Calu3 (cell line): ENCODE data around the gene KCND3. TPM values are rescaled to one million over a fixed set of nuclear protein-coding genes. Genes with fewer than 3 reads are reported as not detected.

Source experiments
- BruUV-seq: library from RNA; stranded (reverse); fragments of 400-500 nt; replicated peaks from 2 replicates; lab custom pipeline; 2021; lab: Mats Ljungman, UMichigan
- CTCF ChIA-PET: fragments of 300-600 bp; sonication (Branson Sonifier 250); formaldehyde crosslinking; loops from one replicate; lab custom pipeline; 2022; ENCODE audit warnings: antibody characterized with exemption; lab: Charles Lee
- DNase-seq: peaks from one replicate; pipeline ENCODE4 v3.0.0; 2022
- H3K27ac Mint-ChIP-seq: one replicate; pipeline ENCODE4 v1.8.0; 2022; ENCODE audit warnings: mixed read lengths; ENCODE audit not compliant: unreplicated experiment
- H3K27me3 Mint-ChIP-seq: one replicate; pipeline ENCODE4 v1.8.0; 2022; ENCODE audit warnings: mixed read lengths; ENCODE audit not compliant: unreplicated experiment
- H3K36me3 Mint-ChIP-seq: one replicate; pipeline ENCODE4 v1.8.0; 2022; ENCODE audit warnings: mild to moderate bottlenecking, moderate library complexity, mixed read lengths; ENCODE audit not compliant: insufficient read depth, unreplicated experiment
- H3K4me1 Mint-ChIP-seq: one replicate; pipeline ENCODE4 v1.8.0; 2022; ENCODE audit warnings: mild to moderate bottlenecking, low read depth, mixed read lengths; ENCODE audit not compliant: unreplicated experiment
- H3K4me3 Mint-ChIP-seq: one replicate; pipeline ENCODE4 v1.8.0; 2022; ENCODE audit warnings: mild to moderate bottlenecking, low read depth, moderate library complexity, mixed read lengths; ENCODE audit not compliant: unreplicated experiment
- H3K9me3 Mint-ChIP-seq: one replicate; pipeline ENCODE4 v1.8.0; 2022; ENCODE audit warnings: low read depth, mixed read lengths; ENCODE audit not compliant: unreplicated experiment
- intact Hi-C: fragments of 100-400 bp; cut with micrococcal nuclease; formaldehyde crosslinking; loops from one replicate; pipeline ENCODE4 v1.10.0; 2022; ENCODE audit not compliant: unreplicated experiment
- total RNA-seq: library from RNA; stranded (reverse); gene quantifications from 2 replicates; pipeline ENCODE4 v1.2.3, GENCODE V29; 2022
- TF ChIP-seq, protein P1 (sequence below): fragments of 200-600 bp; IDR thresholded peaks from one replicate; pipeline ENCODE4 v1.8.0; 2022; ENCODE audit warnings: antibody characterized with exemption; ENCODE audit not compliant: unreplicated experiment

Gene KCND3
- total RNA-seq, 1 experiment from 2014 or later, result 0.07 TPM

DNA sequence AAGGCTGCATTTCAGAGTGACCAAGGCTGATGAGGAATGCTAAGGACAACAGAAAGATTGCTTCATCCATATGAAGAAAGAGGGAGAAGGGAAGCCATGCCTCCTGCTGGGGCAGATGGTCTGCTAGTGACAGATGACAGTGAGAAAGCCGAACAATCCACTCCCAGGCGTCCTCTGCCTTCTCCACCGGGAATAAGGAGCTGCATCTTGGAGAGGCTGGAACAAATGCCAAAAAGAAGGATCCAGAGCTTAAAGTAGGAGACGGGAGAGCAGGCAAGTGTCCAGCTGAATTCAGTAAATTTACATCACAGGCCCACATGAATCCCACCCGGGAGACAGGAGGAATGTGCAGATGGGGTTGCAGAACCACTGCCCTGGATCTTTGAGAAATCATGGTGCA is 200.3 kb downstream of the KCND3 start:
- no peak overlapping the region for H3K27ac Mint-ChIP-seq
- CTCF ChIA-PET, result no interaction called here
- no TSS peak for BruUV-seq

DNA sequence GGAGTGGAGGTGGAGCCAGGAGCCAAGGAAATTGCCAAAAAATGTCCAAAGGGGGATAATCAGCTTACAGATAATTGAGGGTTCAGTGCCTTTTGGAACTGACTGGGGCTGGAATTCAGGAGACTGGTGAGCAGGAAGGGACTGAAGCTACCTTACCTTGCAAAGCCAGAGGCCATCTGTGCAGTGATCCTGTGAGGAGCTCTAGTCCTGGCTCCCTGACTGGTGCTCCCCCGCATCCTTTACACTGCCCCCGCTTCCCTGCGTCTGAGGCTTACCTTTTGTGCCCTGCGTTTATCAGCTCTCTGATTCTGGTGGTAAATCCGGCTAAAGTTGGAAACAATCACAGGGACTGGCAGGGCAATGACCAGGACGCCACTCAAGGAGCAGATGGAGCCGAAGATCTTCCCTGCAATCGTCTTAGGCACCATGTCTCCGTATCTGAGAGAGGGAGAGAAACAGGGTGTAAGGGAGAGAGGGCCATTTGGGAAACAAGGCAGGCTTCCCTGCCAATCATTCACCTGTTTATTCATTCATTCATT is 202.7 kb downstream of the KCND3 start:
- no peak for DNase-seq
- no peak overlapping the region for H3K27ac Mint-ChIP-seq
- CTCF ChIA-PET, result no interaction called here
- peaks cover 81% of the 10 kb centered on the region for H3K27me3 Mint-ChIP-seq
- no peak overlapping the region for H3K4me3 Mint-ChIP-seq
- no TSS peak for BruUV-seq
- intact Hi-C loops, result no loop called here
- no peaks in the 10 kb centered on the region for H3K4me1 Mint-ChIP-seq
- TF ChIP-seq, protein P1, sequence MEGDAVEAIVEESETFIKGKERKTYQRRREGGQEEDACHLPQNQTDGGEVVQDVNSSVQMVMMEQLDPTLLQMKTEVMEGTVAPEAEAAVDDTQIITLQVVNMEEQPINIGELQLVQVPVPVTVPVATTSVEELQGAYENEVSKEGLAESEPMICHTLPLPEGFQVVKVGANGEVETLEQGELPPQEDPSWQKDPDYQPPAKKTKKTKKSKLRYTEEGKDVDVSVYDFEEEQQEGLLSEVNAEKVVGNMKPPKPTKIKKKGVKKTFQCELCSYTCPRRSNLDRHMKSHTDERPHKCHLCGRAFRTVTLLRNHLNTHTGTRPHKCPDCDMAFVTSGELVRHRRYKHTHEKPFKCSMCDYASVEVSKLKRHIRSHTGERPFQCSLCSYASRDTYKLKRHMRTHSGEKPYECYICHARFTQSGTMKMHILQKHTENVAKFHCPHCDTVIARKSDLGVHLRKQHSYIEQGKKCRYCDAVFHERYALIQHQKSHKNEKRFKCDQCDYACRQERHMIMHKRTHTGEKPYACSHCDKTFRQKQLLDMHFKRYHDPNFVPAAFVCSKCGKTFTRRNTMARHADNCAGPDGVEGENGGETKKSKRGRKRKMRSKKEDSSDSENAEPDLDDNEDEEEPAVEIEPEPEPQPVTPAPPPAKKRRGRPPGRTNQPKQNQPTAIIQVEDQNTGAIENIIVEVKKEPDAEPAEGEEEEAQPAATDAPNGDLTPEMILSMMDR, result no peak
- no peaks in the 10 kb centered on the region for H3K9me3 Mint-ChIP-seq
- H3K36me3 Mint-ChIP-seq, result peaks cover 5% of the 10 kb centered on the region

More for the DNA sequence above, 200.3 kb downstream of the KCND3 start:
- Mint-ChIP-seq H3K9me3 (no peaks in the 10 kb centered on the region), H3K4me1 (no peaks in the 10 kb centered on the region), H3K4me3 (no peak overlapping the region), H3K36me3 (peaks cover 5% of the 10 kb centered on the region), H3K27me3 (peaks cover 83% of the 10 kb centered on the region)
- intact Hi-C loops, result no loop called here
- DNase-seq, result no peak
- TF ChIP-seq, protein P1, result no peak

DNA sequence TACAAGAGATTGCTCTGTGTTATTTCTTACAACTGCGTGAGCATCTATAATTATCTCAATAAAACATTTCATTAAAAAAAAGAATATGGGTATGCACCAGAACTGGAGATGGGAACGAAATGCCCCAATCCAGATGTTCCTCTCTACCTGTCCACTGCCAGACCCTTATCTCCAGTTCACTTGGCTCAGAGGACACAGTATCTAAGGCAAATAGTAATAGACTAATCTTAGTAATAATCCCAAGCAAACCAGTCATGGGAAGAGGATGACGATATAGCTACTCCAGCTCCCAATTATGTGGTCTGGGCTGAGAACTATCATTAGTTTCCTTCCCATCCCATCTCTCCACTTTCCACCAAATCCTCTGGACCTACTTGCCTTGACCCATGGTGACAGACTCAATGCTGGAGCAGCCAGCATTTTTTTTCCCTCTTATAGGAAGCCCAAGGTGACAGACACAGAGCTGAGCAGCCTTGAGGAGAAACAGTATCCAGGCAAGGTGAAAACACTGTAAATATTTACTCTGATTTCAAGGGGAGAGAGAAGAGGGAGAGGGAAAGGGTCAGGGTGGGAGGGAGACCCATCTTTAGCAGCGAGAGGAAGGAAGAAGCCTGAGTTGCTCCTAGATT is 205.1 kb downstream of the KCND3 start:
- Mint-ChIP-seq H3K27me3 (peaks cover 59% of the 10 kb centered on the region), H3K4me3 (no peak overlapping the region), H3K27ac (no peak overlapping the region), H3K9me3 (no peaks in the 10 kb centered on the region), H3K4me1 (no peaks in the 10 kb centered on the region), H3K36me3 (peaks cover 5% of the 10 kb centered on the region)
- CTCF ChIA-PET, result no interaction called here
- TF ChIP-seq, protein P1, result no peak
- intact Hi-C loops, result no loop called here
- DNase-seq, result no peak
- no TSS peak for BruUV-seq

DNA sequence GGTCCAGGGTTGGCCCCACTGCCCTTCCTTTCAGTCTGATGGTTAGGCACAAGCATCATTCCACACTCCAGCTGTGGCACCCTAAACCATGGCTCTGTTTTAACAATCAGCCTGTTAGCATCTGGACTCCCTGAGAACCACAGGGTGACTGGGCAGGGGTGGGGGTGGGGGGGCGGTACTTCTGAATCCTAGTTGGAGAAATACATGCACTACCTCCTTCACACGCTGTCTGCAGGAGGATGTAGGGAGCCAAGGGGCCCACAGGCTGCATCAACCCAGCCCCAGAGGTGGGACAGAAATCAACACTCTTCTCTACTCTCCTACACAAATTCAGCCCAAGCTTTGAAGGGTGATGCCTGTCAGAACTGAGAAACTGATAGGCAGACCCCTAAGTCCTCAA is 209.9 kb downstream of the KCND3 start:
- DNase-seq, result no peak
- TF ChIP-seq, protein P1, result no peak
- CTCF ChIA-PET, result no interaction called here

More for the DNA sequence above, 209.9 kb downstream of the KCND3 start:
- BruUV-seq, result no TSS peak
- H3K27me3 Mint-ChIP-seq, result peaks cover 44% of the 10 kb centered on the region
- intact Hi-C loops, result no loop called here
- H3K4me3 Mint-ChIP-seq, result no peak overlapping the region
- H3K4me1 Mint-ChIP-seq, result no peaks in the 10 kb centered on the region
- no peaks in the 10 kb centered on the region for H3K36me3 Mint-ChIP-seq
- no peaks in the 10 kb centered on the region for H3K9me3 Mint-ChIP-seq
- no peak overlapping the region for H3K27ac Mint-ChIP-seq
